Activated CD8-positive, alpha-beta memory T cell treated with anti-CD3 and anti-CD28 coated beads, Interleukin-2, amount 50 U/mL, for 4 hours (primary cell): ENCODE results near the gene CCDC152.

Source experiments
- DNase-seq: peaks from one replicate; pipeline ENCODE4 v3.0.0-alpha.2; 2020

CCDC152 gene

GRCh38 chr5:42784132-42784531 lies 27.5 kb downstream of the CCDC152 start:
- no peak for DNase-seq

- DNase-seq, result no peak
These were observed 29.1 kb downstream of the CCDC152 start for GRCh38 chr5:42785756-42786155.

- no peak for DNase-seq
These were observed 30.5 kb downstream of the CCDC152 start for GRCh38 chr5:42787073-42787472.

- DNase-seq, result no peak
These were observed 31.2 kb downstream of the CCDC152 start for GRCh38 chr5:42787845-42788244.

GRCh38 chr5:42791151-42791550 lies 34.5 kb downstream of the CCDC152 start:
- DNase-seq, result no peak

GRCh38 chr5:42798284-42799240 lies 41.9 kb downstream of the CCDC152 start:
- no peak for DNase-seq

GRCh38 chr5:42799241-42799608 lies 42.6 kb downstream of the CCDC152 start:
- DNase-seq, result no peak

GRCh38 chr5:42799668-42800114 lies 43.1 kb downstream of the CCDC152 start:
- no peak for DNase-seq

- no peak for DNase-seq
These were observed 44.2 kb downstream of the CCDC152 start for GRCh38 chr5:42800748-42801330.

- no peak for DNase-seq
These were observed 45.0 kb downstream of the CCDC152 start for GRCh38 chr5:42801516-42802166.

GRCh38 chr5:42804717-42805339 lies 48.2 kb downstream of the CCDC152 start:
- no peak for DNase-seq

- no peak for DNase-seq
These were observed 49.5 kb downstream of the CCDC152 start for GRCh38 chr5:42806004-42806700.

GRCh38 chr5:42806701-42807262 lies 50.2 kb downstream of the CCDC152 start:
- DNase-seq, result no peak

- no peak for DNase-seq
These were observed 51.3 kb downstream of the CCDC152 start for GRCh38 chr5:42807722-42808447.

GRCh38 chr5:42808888-42809611 lies 52.4 kb downstream of the CCDC152 start:
- DNase-seq, result no peak

- no peak for DNase-seq
These were observed 54.4 kb downstream of the CCDC152 start for GRCh38 chr5:42810834-42811590.

- no peak for DNase-seq
These were observed 55.2 kb downstream of the CCDC152 start, which contains the start of gene SELENOP for GRCh38 chr5:42811591-42812446. Gene SELENOP (minus strand): TSS chr5:42811892. CDS start chr5:42808353, 3,539 bp downstream.

- DNase-seq, result no peak
These were observed 56.0 kb downstream of the CCDC152 start for GRCh38 chr5:42812620-42813019.

GRCh38 chr5:42813533-42813932 lies 56.9 kb downstream of the CCDC152 start:
- DNase-seq, result no peak
